ENCODE measurements around the gene CNTNAP3. TPM values are rescaled to one million over a fixed set of nuclear protein-coding genes. Genes with fewer than 3 reads are reported as not detected.
"Not testable (repeated sequence)": the region's sequence is repeated elsewhere in the genome, so short reads cannot be mapped to it uniquely, and the experiment has no call there.

The CNTNAP3 gene
- total RNA-seq, 2 experiments from 2014 or later = not detected

- ATAC-seq (ENCODE audit: low read depth); POLR2A ChIA-PET; H3K4me1 Mint-ChIP-seq; H3K4me3 Mint-ChIP-seq; H3K9me3 Mint-ChIP-seq; H3K27me3 Mint-ChIP-seq; H3K36me3 Mint-ChIP-seq; H3K27ac Mint-ChIP-seq; DNase-seq: not testable (repeated sequence)
Observed at GRCh38 chr9:39111746-39112145, 176.2 kb downstream of the CNTNAP3 start.

- no peak overlapping the region for H3K4me3 Mint-ChIP-seq
- no peaks in the 10 kb centered on the region for H3K36me3 Mint-ChIP-seq
- POLR2A ChIA-PET = no interaction called here
- H3K27me3 Mint-ChIP-seq = no peaks in the 10 kb centered on the region
- H3K4me1 Mint-ChIP-seq = no peaks in the 10 kb centered on the region
- ATAC-seq (ENCODE audit: low read depth) (no peak), DNase-seq (no peak)
- no peak overlapping the region for H3K27ac Mint-ChIP-seq
- no peaks in the 10 kb centered on the region for H3K9me3 Mint-ChIP-seq
Observed at GRCh38 chr9:39108145-39108544, 179.8 kb downstream of the CNTNAP3 start.

GRCh38 chr9:39097208-39097607 lies 190.8 kb downstream of the CNTNAP3 start:
- ATAC-seq (ENCODE audit: low read depth); H3K27me3 Mint-ChIP-seq; H3K4me1 Mint-ChIP-seq; H3K27ac Mint-ChIP-seq; H3K9me3 Mint-ChIP-seq; POLR2A ChIA-PET; DNase-seq; H3K36me3 Mint-ChIP-seq; H3K4me3 Mint-ChIP-seq: not testable (repeated sequence)

- POLR2A ChIA-PET, H3K27me3 Mint-ChIP-seq: not testable (repeated sequence)
Observed at GRCh38 chr9:39085311-39085710, 202.7 kb downstream of the CNTNAP3 start.

GRCh38 chr9:39082574-39082973 lies 205.4 kb downstream of the CNTNAP3 start:
- H3K36me3 Mint-ChIP-seq; H3K9me3 Mint-ChIP-seq; H3K27me3 Mint-ChIP-seq; H3K4me1 Mint-ChIP-seq; DNase-seq; POLR2A ChIA-PET; H3K27ac Mint-ChIP-seq; H3K4me3 Mint-ChIP-seq; ATAC-seq (ENCODE audit: low read depth): not testable (repeated sequence)

More at GRCh38 chr9:39085311-39085710, 202.7 kb downstream of the CNTNAP3 start:
- H3K36me3 Mint-ChIP-seq; H3K27ac Mint-ChIP-seq; H3K9me3 Mint-ChIP-seq; DNase-seq; ATAC-seq (ENCODE audit: low read depth); H3K4me1 Mint-ChIP-seq; H3K4me3 Mint-ChIP-seq: not testable (repeated sequence)

GRCh38 chr9:39080081-39080480 lies 207.9 kb downstream of the CNTNAP3 start:
- H3K4me3 Mint-ChIP-seq; DNase-seq; H3K27ac Mint-ChIP-seq; H3K36me3 Mint-ChIP-seq; POLR2A ChIA-PET; ATAC-seq (ENCODE audit: low read depth); H3K9me3 Mint-ChIP-seq; H3K4me1 Mint-ChIP-seq: not testable (repeated sequence)
- peaks cover 10% of the 10 kb centered on the region for H3K27me3 Mint-ChIP-seq

GRCh38 chr9:39078621-39079256 lies 209.2 kb downstream of the CNTNAP3 start:
- H3K9me3 Mint-ChIP-seq; ATAC-seq (ENCODE audit: low read depth); H3K36me3 Mint-ChIP-seq; H3K4me1 Mint-ChIP-seq; H3K27ac Mint-ChIP-seq; H3K4me3 Mint-ChIP-seq; H3K27me3 Mint-ChIP-seq; POLR2A ChIA-PET; DNase-seq: not testable (repeated sequence)

- H3K9me3 Mint-ChIP-seq; H3K27me3 Mint-ChIP-seq; H3K4me1 Mint-ChIP-seq; ATAC-seq (ENCODE audit: low read depth); DNase-seq; H3K36me3 Mint-ChIP-seq; POLR2A ChIA-PET; H3K27ac Mint-ChIP-seq; H3K4me3 Mint-ChIP-seq: not testable (repeated sequence)
Observed at GRCh38 chr9:39073537-39073936, 214.4 kb downstream of the CNTNAP3 start.

GRCh38 chr9:39067683-39068082 lies 220.3 kb downstream of the CNTNAP3 start:
- DNase-seq; H3K27me3 Mint-ChIP-seq; H3K9me3 Mint-ChIP-seq; ATAC-seq (ENCODE audit: low read depth); H3K4me1 Mint-ChIP-seq; H3K36me3 Mint-ChIP-seq; POLR2A ChIA-PET; H3K27ac Mint-ChIP-seq; H3K4me3 Mint-ChIP-seq: not testable (repeated sequence)

GRCh38 chr9:39062966-39063365 lies 225.0 kb downstream of the CNTNAP3 start:
- H3K9me3 Mint-ChIP-seq; H3K4me1 Mint-ChIP-seq; DNase-seq; H3K27me3 Mint-ChIP-seq; H3K36me3 Mint-ChIP-seq; POLR2A ChIA-PET; H3K4me3 Mint-ChIP-seq; ATAC-seq (ENCODE audit: low read depth); H3K27ac Mint-ChIP-seq: not testable (repeated sequence)

- DNase-seq; H3K4me1 Mint-ChIP-seq; H3K4me3 Mint-ChIP-seq; H3K27ac Mint-ChIP-seq; H3K27me3 Mint-ChIP-seq; POLR2A ChIA-PET; H3K36me3 Mint-ChIP-seq; ATAC-seq (ENCODE audit: low read depth); H3K9me3 Mint-ChIP-seq: not testable (repeated sequence)
Observed at GRCh38 chr9:39054453-39054852, 233.5 kb downstream of the CNTNAP3 start.

- H3K36me3 Mint-ChIP-seq; H3K4me3 Mint-ChIP-seq; H3K4me1 Mint-ChIP-seq; H3K27me3 Mint-ChIP-seq; POLR2A ChIA-PET; ATAC-seq (ENCODE audit: low read depth); H3K9me3 Mint-ChIP-seq; H3K27ac Mint-ChIP-seq; DNase-seq: not testable (repeated sequence)
Observed at GRCh38 chr9:39046833-39047232, 241.1 kb downstream of the CNTNAP3 start.

- H3K27me3 Mint-ChIP-seq; ATAC-seq (ENCODE audit: low read depth); DNase-seq; H3K36me3 Mint-ChIP-seq; H3K4me1 Mint-ChIP-seq; H3K4me3 Mint-ChIP-seq; POLR2A ChIA-PET; H3K9me3 Mint-ChIP-seq; H3K27ac Mint-ChIP-seq: not testable (repeated sequence)
Observed at GRCh38 chr9:39042352-39042803, 245.6 kb downstream of the CNTNAP3 start.

GRCh38 chr9:39041774-39042173 lies 246.2 kb downstream of the CNTNAP3 start:
- ATAC-seq (ENCODE audit: low read depth); H3K4me3 Mint-ChIP-seq; H3K36me3 Mint-ChIP-seq; POLR2A ChIA-PET; H3K27me3 Mint-ChIP-seq; H3K9me3 Mint-ChIP-seq; H3K4me1 Mint-ChIP-seq; H3K27ac Mint-ChIP-seq; DNase-seq: not testable (repeated sequence)

- H3K36me3 Mint-ChIP-seq; DNase-seq; H3K9me3 Mint-ChIP-seq; ATAC-seq (ENCODE audit: low read depth); H3K4me3 Mint-ChIP-seq; H3K27me3 Mint-ChIP-seq; H3K4me1 Mint-ChIP-seq; H3K27ac Mint-ChIP-seq; POLR2A ChIA-PET: not testable (repeated sequence)
Observed at GRCh38 chr9:39039148-39039547, 248.8 kb downstream of the CNTNAP3 start.
